Measurements from ENCODE around the gene KIAA1958. TPM values are rescaled to one million over a fixed set of nuclear protein-coding genes. Genes with fewer than 3 reads are reported as not detected.

KIAA1958 gene
- total and polyA plus RNA-seq, 2 experiments from 2014 or later = 9.4 to 41.7 TPM

GRCh38 chr9:112535811-112536210, 49.2 kb downstream of the KIAA1958 start (continued):
- TF ChIP-seq, protein P1, sequence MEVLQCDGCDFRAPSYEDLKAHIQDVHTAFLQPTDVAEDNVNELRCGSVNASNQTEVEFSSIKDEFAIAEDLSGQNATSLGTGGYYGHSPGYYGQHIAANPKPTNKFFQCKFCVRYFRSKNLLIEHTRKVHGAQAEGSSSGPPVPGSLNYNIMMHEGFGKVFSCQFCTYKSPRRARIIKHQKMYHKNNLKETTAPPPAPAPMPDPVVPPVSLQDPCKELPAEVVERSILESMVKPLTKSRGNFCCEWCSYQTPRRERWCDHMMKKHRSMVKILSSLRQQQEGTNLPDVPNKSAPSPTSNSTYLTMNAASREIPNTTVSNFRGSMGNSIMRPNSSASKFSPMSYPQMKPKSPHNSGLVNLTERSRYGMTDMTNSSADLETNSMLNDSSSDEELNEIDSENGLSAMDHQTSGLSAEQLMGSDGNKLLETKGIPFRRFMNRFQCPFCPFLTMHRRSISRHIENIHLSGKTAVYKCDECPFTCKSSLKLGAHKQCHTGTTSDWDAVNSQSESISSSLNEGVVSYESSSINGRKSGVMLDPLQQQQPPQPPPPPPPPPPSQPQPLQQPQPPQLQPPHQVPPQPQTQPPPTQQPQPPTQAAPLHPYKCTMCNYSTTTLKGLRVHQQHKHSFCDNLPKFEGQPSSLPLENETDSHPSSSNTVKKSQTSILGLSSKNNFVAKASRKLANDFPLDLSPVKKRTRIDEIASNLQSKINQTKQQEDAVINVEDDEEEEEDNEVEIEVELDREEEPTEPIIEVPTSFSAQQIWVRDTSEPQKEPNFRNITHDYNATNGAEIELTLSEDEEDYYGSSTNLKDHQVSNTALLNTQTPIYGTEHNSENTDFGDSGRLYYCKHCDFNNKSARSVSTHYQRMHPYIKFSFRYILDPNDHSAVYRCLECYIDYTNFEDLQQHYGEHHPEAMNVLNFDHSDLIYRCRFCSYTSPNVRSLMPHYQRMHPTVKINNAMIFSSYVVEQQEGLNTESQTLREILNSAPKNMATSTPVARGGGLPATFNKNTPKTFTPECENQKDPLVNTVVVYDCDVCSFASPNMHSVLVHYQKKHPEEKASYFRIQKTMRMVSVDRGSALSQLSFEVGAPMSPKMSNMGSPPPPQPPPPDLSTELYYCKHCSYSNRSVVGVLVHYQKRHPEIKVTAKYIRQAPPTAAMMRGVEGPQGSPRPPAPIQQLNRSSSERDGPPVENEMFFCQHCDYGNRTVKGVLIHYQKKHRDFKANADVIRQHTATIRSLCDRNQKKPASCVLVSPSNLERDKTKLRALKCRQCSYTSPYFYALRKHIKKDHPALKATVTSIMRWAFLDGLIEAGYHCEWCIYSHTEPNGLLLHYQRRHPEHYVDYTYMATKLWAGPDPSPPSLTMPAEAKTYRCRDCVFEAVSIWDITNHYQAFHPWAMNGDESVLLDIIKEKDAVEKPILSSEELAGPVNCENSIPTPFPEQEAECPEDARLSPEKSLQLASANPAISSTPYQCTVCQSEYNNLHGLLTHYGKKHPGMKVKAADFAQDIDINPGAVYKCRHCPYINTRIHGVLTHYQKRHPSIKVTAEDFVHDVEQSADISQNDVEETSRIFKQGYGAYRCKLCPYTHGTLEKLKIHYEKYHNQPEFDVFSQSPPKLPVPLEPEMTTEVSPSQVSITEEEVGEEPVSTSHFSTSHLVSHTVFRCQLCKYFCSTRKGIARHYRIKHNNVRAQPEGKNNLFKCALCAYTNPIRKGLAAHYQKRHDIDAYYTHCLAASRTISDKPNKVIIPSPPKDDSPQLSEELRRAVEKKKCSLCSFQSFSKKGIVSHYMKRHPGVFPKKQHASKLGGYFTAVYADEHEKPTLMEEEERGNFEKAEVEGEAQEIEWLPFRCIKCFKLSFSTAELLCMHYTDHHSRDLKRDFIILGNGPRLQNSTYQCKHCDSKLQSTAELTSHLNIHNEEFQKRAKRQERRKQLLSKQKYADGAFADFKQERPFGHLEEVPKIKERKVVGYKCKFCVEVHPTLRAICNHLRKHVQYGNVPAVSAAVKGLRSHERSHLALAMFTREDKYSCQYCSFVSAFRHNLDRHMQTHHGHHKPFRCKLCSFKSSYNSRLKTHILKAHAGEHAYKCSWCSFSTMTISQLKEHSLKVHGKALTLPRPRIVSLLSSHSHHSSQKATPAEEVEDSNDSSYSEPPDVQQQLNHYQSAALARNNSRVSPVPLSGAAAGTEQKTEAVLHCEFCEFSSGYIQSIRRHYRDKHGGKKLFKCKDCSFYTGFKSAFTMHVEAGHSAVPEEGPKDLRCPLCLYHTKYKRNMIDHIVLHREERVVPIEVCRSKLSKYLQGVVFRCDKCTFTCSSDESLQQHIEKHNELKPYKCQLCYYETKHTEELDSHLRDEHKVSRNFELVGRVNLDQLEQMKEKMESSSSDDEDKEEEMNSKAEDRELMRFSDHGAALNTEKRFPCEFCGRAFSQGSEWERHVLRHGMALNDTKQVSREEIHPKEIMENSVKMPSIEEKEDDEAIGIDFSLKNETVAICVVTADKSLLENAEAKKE (CRISPR knock-in tag; IDR thresholded peaks at IDR 0.05) = no peak
- no peak for TF ChIP-seq JUNB (IDR thresholded peaks at IDR 0.05; ENCODE audit: unreplicated experiment)
- TF ChIP-seq EZH2phosphoT487 (IDR thresholded peaks at IDR 0.05; ENCODE audit: unreplicated experiment) = no peak
- TF ChIP-seq NANOG (IDR thresholded peaks at IDR 0.05; ENCODE audit: borderline replicate concordance) = no peak
- TF ChIP-seq ZNF114 (CRISPR knock-in tag; IDR thresholded peaks at IDR 0.05) = no peak
- no peak for TF ChIP-seq CTCF (conservative IDR thresholded peaks at IDR 0.05; ENCODE audit: low read depth in 2 of 2)

GRCh38 chr9:112537561-112537960, 50.9 kb downstream of the KIAA1958 start:
- H3K79me2 ChIP-seq (replicated peaks; ENCODE audit: insufficient read depth) = peaks cover 100% of the 10 kb centered on the region
- TF ChIP-seq CREB1 (CRISPR knock-in tag; IDR thresholded peaks at IDR 0.05; ENCODE audit: low read depth) = no peak
- no peak for TF ChIP-seq POLR2AphosphoS5 (IDR thresholded peaks at IDR 0.05; ENCODE audit: low read depth)
- TF ChIP-seq, protein P2, sequence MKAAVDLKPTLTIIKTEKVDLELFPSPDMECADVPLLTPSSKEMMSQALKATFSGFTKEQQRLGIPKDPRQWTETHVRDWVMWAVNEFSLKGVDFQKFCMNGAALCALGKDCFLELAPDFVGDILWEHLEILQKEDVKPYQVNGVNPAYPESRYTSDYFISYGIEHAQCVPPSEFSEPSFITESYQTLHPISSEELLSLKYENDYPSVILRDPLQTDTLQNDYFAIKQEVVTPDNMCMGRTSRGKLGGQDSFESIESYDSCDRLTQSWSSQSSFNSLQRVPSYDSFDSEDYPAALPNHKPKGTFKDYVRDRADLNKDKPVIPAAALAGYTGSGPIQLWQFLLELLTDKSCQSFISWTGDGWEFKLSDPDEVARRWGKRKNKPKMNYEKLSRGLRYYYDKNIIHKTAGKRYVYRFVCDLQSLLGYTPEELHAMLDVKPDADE (IDR thresholded peaks at IDR 0.05) = no peak
- no peak for TF ChIP-seq CTCF (conservative IDR thresholded peaks at IDR 0.05; ENCODE audit: low read depth in 2 of 2)
- no peak for TF ChIP-seq REST (IDR thresholded peaks at IDR 0.05; ENCODE audit: unreplicated experiment)
- TF ChIP-seq JUNB (IDR thresholded peaks at IDR 0.05; ENCODE audit: unreplicated experiment) = no peak
- TF ChIP-seq NANOG (IDR thresholded peaks at IDR 0.05; ENCODE audit: borderline replicate concordance) = no peak

More at GRCh38 chr9:112537561-112537960, 50.9 kb downstream of the KIAA1958 start:
- peaks cover 12% of the 10 kb centered on the region; the same call in 1 of the 2 replicates for H4K20me1 ChIP-seq (replicated peaks; ENCODE audit: insufficient read depth)
- Mint-ChIP-seq H3K36me3 (ENCODE audit: low read depth) (no peaks in the 10 kb centered on the region), H3K4me1 (peaks cover 3% of the 10 kb centered on the region), H3K9me3 (no peaks in the 10 kb centered on the region), H3K27me3 (ENCODE audit: insufficient read depth, low read depth, poor library complexity) (no peaks in the 10 kb centered on the region), H3K4me3 (no peak overlapping the region), H3K27ac (no peak overlapping the region)
- no peaks in the 10 kb centered on the region; the same call in 1 of the 2 replicates for H3K36me3 ChIP-seq (ENCODE audit: insufficient read depth)
- H3K4me1 ChIP-seq (ENCODE audit: insufficient read depth) = no peaks in the 10 kb centered on the region
- no peak overlapping the region for H3K27ac ChIP-seq (ENCODE audit: low read depth)
- H3K4me2 ChIP-seq = no peak overlapping the region
- H2AFZ ChIP-seq = no peak overlapping the region
- H3F3A ChIP-seq (replicated peaks; ENCODE audit: low read depth) = no peaks in the 10 kb centered on the region
- ATAC-seq = no peak
- no peaks in the 10 kb centered on the region for H3K27me3 ChIP-seq (ENCODE audit: insufficient read depth)
- no peaks in the 10 kb centered on the region for H3K9me2 ChIP-seq (ENCODE audit: insufficient read depth)
- DNase-seq (ENCODE audit: low spot score) = no peak
- no peak overlapping the region for H3K4me3 ChIP-seq
